CD4-positive, alpha-beta T cell treated with Interleukin-4 for 1 hour (primary cell): ENCODE data around the gene VPS8.

Source experiments
- DNase-seq, 2 donors: peaks; one replicate each; pipeline ENCODE4 v3.0.0-alpha.2; 2020 to 2022

Gene VPS8

DNA sequence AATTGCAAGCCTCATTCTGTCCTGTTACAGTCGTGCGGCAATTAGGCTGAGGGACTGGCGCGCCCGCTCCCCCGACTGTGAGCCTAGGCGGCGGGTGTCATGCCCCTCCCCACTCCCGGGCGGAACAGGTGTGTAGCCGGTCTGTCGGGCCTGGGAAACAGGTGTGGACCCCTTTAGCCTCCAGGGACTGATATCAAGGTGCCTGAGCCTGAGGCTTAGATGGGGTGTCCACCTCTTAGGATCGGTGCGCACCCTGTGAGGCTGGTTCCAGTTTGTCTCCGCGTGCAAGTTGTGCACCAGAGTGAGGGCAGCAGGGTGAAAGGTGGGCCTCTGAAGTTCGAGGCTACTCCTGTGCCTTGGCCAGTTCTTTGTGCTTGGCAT lies 686 bp downstream of the VPS8 start:
- no peak for DNase-seq

- no peak for DNase-seq
Measured at GRCh38 chr3:184813357-184813756, 1.4 kb downstream of the VPS8 start.

DNA sequence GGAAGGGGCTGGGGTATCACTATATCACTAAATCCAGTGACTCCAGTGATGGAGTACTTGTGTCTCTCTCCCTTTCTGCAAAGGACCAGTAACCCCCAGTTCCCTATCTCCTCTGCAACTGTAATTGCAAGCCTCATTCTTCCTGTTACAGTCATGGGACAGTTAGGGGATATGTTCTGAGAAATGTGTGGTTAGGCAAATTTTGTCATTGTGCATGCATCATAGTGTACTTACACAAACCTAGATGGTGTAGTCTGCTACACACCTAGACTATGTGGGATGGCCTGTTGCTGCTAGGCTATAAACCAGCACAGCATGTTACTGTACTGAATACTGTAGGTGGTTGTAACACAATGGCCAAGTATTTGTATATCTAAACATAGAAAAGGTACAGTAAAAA lies 2.2 kb downstream of the VPS8 start:
- DNase-seq: no peak

- DNase-seq: peak in 1 of 2 donors; percentile 12
Measured at GRCh38 chr3:184815046-184815930, 3.3 kb downstream of the VPS8 start.

- DNase-seq: no peak
Measured at GRCh38 chr3:184816614-184817013, 4.6 kb downstream of the VPS8 start.

DNA sequence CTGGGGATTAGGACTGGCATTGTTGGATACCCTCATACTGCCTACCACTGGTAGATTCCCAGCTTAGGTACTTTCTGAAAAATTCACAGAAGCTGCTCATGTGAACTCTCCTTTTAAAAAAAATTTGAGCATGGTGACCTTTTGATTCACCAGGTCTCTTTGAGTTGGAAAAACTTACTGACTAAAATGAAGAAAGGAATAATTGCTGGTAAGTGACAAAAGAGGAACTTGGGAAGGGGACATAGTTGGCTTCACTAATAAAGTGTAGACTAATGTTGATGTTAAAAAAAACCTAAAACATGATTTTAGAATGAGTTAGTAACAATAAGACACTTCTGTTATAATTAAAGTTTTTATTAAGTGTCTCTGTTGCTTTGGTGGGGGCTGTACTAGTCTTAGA lies 8.6 kb downstream of the VPS8 start:
- no peak for DNase-seq

DNA sequence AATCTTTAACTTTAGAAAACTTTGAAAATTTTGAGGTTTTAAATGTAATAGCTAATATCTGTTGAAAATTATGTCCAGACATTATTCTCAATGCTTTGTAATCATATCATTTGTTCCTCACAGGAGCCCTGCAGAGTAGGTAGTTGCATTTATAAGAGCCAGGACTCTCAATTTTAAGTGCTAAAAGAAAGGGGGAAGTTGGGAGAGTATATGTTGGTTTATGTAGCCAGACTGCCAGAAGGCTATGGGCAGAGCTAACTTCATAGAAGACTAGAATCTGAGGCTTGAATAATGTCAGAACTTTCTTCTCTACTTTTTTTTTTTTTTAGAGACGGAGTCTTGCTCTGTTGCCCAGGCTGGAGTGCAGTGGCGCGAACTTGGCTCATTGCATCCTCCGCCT lies 9.1 kb downstream of the VPS8 start:
- DNase-seq: no peak

- DNase-seq: no peak
Measured at GRCh38 chr3:184822081-184822480, 10.1 kb downstream of the VPS8 start.

GRCh38 chr3:184822654-184823053 lies 10.7 kb downstream of the VPS8 start:
- DNase-seq: no peak

DNA sequence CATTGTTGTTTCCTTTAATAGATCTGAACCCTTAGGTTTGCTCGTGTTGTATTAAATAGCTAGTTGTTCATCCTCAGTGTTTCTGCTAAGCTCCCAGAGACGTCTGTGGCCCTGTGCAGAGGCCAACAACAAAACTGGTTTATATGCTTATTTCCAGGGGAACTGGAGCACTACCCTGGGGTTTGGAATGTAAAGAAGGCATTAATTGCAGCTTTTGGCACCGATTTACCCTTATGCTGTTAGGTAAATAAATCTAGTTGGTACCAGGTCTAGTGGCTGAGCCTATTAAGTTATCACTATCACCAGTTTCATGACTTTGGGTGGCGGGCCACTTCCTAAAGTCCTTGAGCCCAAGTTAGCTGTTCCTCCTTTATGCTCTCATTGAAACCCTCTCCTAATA lies 12.0 kb downstream of the VPS8 start:
- no peak for DNase-seq

DNA sequence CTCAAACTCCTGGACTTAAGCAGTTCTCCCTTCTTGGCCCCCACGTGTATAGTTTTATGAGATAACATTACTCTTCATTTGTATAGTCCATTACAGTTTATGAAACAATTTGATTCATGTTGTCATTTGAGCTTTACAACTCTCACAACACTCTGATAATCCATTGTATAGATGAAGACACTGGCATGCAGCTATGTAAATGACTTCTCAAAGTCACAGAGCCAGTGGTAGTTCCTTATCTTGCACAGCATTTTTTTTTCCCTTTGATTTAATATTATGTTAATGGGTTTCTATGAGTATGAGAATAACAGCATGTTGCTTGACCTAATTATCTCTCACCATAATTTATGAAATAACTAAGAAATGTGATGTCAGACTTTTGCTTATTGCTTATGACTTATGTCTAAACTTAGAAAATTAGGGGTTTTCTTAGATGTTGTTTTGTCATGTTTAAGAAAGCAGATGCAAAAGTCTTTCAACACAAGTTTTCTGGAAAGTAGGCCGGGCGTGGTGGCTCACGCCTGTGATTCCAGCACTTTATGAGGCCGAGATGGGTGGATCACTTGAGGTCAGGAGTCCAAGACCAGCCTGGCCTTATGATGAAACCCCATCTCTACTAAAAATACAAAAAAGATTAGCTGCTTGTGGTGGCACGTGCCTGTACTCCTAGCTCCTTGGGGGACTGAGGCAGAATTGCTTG lies 13.3 kb downstream of the VPS8 start:
- DNase-seq: peak in 1 of 2 donors; percentile 24

GRCh38 chr3:184827572-184827971 lies 15.6 kb downstream of the VPS8 start:
- DNase-seq: no peak

DNA sequence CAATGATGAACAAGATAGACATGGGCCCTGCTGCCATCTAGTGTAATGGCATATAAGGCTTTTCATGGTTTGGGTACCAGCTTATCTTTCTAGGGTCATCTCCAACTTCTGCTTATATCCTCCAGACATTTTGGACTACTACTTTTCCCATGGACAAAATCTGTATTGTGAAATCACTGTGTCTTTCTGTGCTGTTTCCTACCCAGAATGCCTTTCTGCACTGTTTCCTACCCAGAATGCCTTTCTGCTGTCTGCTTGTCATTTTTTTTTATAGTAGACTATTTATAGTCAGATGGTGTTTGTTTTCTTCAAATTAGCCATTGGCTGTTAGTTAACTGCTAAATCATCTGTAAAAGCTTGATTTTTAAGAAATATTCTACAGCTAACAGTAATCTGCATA lies 20.1 kb downstream of the VPS8 start:
- no peak for DNase-seq

DNA sequence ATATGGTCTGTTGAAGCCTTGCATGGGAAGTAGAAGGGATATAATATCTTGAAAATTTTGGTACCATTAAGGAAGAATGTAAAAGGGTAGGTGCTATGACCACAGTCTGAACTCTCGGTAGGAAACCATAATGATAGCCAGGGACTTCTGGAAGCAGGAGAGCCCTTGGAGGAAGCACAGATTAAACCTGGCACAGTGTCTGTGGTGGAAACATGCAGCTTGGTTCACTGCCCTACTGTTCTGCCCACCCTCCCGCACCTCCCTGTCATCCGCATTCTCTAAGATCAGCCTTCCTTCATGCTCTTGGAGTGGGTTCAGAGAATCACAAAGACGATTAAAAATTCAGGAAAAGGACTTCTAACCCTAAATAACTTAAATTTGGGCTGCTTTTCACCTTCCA lies 20.9 kb downstream of the VPS8 start:
- DNase-seq: no peak

GRCh38 chr3:184836090-184836822 lies 24.3 kb downstream of the VPS8 start:
- no peak for DNase-seq

- no peak for DNase-seq
Measured at GRCh38 chr3:184842433-184842832, 30.5 kb downstream of the VPS8 start.

DNA sequence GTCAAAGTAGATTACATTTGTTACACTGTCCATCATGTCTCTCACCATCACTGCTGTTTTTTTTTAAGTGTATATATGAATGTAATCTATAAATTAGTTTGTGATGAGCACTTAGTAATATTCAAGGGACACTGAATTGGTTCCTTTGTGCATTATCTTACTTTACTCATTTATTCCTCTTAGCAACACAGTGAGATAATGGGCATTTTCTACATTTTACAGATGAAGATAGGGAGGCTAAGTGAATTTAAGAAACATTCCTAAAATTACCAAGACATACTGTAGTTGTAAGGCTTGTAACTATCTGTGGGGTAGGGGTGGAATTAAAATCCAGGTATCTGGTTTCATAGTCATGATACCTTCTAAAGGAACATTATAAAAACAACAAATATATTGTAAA lies 33.9 kb downstream of the VPS8 start:
- DNase-seq: no peak

GRCh38 chr3:184846496-184846895 lies 34.5 kb downstream of the VPS8 start:
- DNase-seq: no peak

DNA sequence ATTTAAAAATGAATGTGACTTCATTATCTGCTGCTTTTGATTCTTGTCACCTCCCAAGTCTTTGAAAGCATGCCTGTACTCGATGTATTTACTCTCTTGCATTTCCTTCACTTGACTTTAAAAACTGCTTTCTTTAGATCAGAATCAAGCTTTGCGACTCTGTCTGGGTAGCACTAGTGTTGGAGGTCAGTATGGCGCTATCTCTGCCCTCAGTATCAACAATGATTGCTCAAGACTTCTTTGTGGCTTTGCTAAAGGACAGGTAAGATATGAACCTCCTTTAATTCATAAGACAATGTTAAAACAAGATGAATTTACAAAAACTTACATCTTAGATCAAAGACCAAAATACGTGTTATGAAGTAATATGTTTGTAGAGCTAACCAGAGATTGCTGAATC lies 37.0 kb downstream of the VPS8 start:
- DNase-seq: no peak

DNA sequence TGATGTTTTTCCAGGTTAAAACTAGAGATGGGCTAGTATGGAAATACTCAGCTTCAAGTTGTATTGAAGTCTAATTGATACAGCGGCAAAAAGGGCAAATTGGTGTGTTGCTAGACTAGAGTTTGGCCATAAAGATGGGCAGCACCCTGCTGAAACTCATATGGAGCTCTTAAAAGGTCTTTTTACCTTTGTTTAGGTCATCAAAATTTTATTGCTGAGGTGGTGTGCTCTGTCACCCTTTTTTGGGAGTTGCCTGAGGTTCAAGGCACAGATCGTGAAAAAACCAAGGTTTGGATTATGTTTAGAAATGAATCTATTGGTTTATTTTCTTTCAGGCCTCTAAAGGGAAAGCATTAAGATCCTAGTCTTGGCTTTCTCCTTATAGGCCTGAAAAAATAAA lies 38.2 kb downstream of the VPS8 start:
- DNase-seq: no peak

GRCh38 chr3:184857099-184857498 lies 45.1 kb downstream of the VPS8 start:
- DNase-seq: no peak

DNA sequence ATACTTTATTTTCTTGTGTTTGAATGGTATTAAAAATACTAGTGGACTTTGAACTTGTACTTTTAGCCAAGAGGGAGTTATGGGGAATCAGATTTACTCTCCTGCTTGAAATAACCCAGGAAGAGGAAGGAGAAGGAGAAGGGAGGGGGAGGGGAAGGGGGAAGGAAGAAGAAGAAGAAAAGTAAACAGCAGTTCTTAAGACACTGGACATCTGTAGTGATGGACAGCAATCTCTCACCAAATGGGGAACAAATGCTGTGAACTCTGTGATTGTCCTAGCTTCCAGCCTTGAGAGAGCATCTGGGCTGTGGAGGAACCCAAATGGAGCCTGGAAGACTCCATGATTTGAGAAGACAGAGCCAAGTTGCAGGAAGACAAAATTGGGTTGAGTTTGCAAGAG lies 52.0 kb downstream of the VPS8 start:
- DNase-seq: no peak

GRCh38 chr3:184868477-184868876 lies 56.5 kb downstream of the VPS8 start:
- DNase-seq: no peak

GRCh38 chr3:184872200-184872599 lies 60.2 kb downstream of the VPS8 start:
- DNase-seq: no peak
